Neural cell (in vitro differentiated cells): ENCODE results near the gene LIX1L.

Experiments used
- CTCF ChIP-seq: fragments of 450-650 bp; IDR thresholded peaks from 2 replicates; pipeline ENCODE4 v1.5.1; 2014; ENCODE audit warnings: antibody characterized with exemption, mild to moderate bottlenecking, moderate library complexity; ENCODE audit not compliant: poor library complexity, severe bottlenecking
- EP300 ChIP-seq: fragments of 450-650 bp; conservative IDR thresholded peaks from 2 replicates; pipeline ENCODE4 v1.6.1; 2014; ENCODE audit warnings: antibody characterized with exemption, mild to moderate bottlenecking, moderate library complexity; ENCODE audit not compliant: poor library complexity, severe bottlenecking
- EZH2 ChIP-seq: fragments of 200-600, 300-800 bp; shearing (Covaris generic), sonication (generic); IDR thresholded peaks from 2 replicates; pipeline ENCODE4 v1.6.1; 2014; ENCODE audit warnings: antibody characterized with exemption, low read length, borderline replicate concordance, mild to moderate bottlenecking; ENCODE audit not compliant: insufficient read depth, poor library complexity, severe bottlenecking
- MXI1 ChIP-seq: fragments of 450-650 bp; conservative IDR thresholded peaks from 2 replicates; pipeline ENCODE4 v1.6.1; 2014; ENCODE audit warnings: antibody characterized with exemption, mild to moderate bottlenecking; ENCODE audit not compliant: poor library complexity, severe bottlenecking
- TAF1 ChIP-seq: IDR thresholded peaks from 2 replicates; pipeline ENCODE4 v1.6.1; 2012; ENCODE audit warnings: low read depth
- TF ChIP-seq, protein P1 (sequence below): IDR thresholded peaks from 2 replicates; pipeline ENCODE4 v1.6.1; 2012; ENCODE audit warnings: borderline replicate concordance

- TF ChIP-seq CTCF (no peak), EZH2 (no peak), MXI1 (no peak), EP300 (no peak), TAF1 (no peak)
- TF ChIP-seq, protein P1, sequence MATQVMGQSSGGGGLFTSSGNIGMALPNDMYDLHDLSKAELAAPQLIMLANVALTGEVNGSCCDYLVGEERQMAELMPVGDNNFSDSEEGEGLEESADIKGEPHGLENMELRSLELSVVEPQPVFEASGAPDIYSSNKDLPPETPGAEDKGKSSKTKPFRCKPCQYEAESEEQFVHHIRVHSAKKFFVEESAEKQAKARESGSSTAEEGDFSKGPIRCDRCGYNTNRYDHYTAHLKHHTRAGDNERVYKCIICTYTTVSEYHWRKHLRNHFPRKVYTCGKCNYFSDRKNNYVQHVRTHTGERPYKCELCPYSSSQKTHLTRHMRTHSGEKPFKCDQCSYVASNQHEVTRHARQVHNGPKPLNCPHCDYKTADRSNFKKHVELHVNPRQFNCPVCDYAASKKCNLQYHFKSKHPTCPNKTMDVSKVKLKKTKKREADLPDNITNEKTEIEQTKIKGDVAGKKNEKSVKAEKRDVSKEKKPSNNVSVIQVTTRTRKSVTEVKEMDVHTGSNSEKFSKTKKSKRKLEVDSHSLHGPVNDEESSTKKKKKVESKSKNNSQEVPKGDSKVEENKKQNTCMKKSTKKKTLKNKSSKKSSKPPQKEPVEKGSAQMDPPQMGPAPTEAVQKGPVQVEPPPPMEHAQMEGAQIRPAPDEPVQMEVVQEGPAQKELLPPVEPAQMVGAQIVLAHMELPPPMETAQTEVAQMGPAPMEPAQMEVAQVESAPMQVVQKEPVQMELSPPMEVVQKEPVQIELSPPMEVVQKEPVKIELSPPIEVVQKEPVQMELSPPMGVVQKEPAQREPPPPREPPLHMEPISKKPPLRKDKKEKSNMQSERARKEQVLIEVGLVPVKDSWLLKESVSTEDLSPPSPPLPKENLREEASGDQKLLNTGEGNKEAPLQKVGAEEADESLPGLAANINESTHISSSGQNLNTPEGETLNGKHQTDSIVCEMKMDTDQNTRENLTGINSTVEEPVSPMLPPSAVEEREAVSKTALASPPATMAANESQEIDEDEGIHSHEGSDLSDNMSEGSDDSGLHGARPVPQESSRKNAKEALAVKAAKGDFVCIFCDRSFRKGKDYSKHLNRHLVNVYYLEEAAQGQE: no peak
Observed at GRCh38 chr1:145917595-145917994, 40.2 kb downstream of the LIX1L start.
